HL-60 (cell line): ENCODE data around the gene DCHS2.

ENCODE experiments used
- DNase-seq, 2 experiments: peaks; one replicate each; pipeline ENCODE4 v3.0.0-alpha.2; 2010 to 2020; ENCODE audit warnings: low read depth in 1 of 2, low spot score in 1 of 2
- H3K27ac ChIP-seq: fragments of 250-450 bp; sonication (Bioruptor Pico); replicated peaks from 2 replicates; pipeline ENCODE4 v1.5.1; 2020; ENCODE audit warnings: mild to moderate bottlenecking, moderate library complexity
- H3K27me3 ChIP-seq: fragments of 250-450 bp; sonication (Bioruptor Pico); 2 replicates; pipeline ENCODE4 v1.5.1; 2021; ENCODE audit warnings: mild to moderate bottlenecking, moderate library complexity; ENCODE audit not compliant: insufficient read depth, poor library complexity, severe bottlenecking
- H3K4me3 ChIP-seq: replicated peaks from 2 replicates; pipeline ENCODE4 v1.5.1; 2011; ENCODE audit warnings: mild to moderate bottlenecking, control low read depth, low read length; ENCODE audit not compliant: insufficient read depth
- CTCF ChIP-seq: IDR thresholded peaks from one replicate; pipeline ENCODE4 v1.5.1; 2011; ENCODE audit warnings: low read length, control low read depth, inconsistent platforms; ENCODE audit not compliant: insufficient read depth
- GABPA ChIP-seq: IDR thresholded peaks from 2 replicates; pipeline ENCODE4 v1.6.1; 2012; ENCODE audit warnings: low read depth
- POLR2AphosphoS5 ChIP-seq: IDR thresholded peaks from 2 replicates; pipeline ENCODE4 v1.6.1; 2012; ENCODE audit warnings: low read depth
- REST ChIP-seq: IDR thresholded peaks from 2 replicates; pipeline ENCODE4 v1.6.1; 2012; ENCODE audit warnings: low read depth; ENCODE audit not compliant: insufficient replicate concordance
- SPI1 ChIP-seq: IDR thresholded peaks from 2 replicates; pipeline ENCODE4 v1.6.1; 2012; ENCODE audit warnings: low read depth, mild to moderate bottlenecking, borderline replicate concordance

DCHS2 gene

GRCh38 chr4:154452798-154453346 is 38.7 kb downstream of the DCHS2 start:
- DNase-seq = no peak
- H3K27me3 ChIP-seq = no peaks in the 10 kb centered on the region
- no peak overlapping the region for H3K27ac ChIP-seq
- H3K4me3 ChIP-seq = no peak overlapping the region
- no peak for TF ChIP-seq POLR2AphosphoS5
- no peak for TF ChIP-seq CTCF
- no peak for TF ChIP-seq GABPA
- TF ChIP-seq REST = no peak
- no peak for TF ChIP-seq SPI1

GRCh38 chr4:154450966-154451365 is 40.6 kb downstream of the DCHS2 start:
- TF ChIP-seq SPI1 (no peak), REST (no peak), CTCF (no peak), GABPA (no peak), POLR2AphosphoS5 (no peak)
- Histone ChIP-seq H3K27me3 (no peaks in the 10 kb centered on the region), H3K4me3 (no peak overlapping the region), H3K27ac (no peak overlapping the region)
- no peak for DNase-seq

GRCh38 chr4:154444958-154445357 is 46.6 kb downstream of the DCHS2 start:
- Histone ChIP-seq H3K27me3 (peaks cover 2% of the 10 kb centered on the region), H3K27ac (no peak overlapping the region), H3K4me3 (no peak overlapping the region)
- TF ChIP-seq SPI1 (no peak), GABPA (no peak), POLR2AphosphoS5 (no peak), CTCF (no peak), REST (no peak)
- no peak for DNase-seq
